Psoas muscle (tissue), 8 donors: ENCODE data around the gene NFIC. TPM values are rescaled to one million over a fixed set of nuclear protein-coding genes. Genes with fewer than 3 reads are reported as not detected.

Source experiments
- ATAC-seq, 4 donors: fragments of 200-7000 bp; cut with Tn5 transposase; one replicate each; pipeline ENCODE4 v1.9.1; 2020; ENCODE audit warnings: moderate library complexity in 3 of 4, mild to moderate bottlenecking in 2 of 4
- DNase-seq, 2 donors: peaks; one replicate each; pipeline ENCODE4 v3.0.0-alpha.2; 2020
- H3K27ac ChIP-seq: fragments of 200-600 bp; one replicate; pipeline ENCODE4 v1.8.0; 2022
- H3K27me3 ChIP-seq, 3 donors: fragments of 200-600 bp in 1 of 3; one replicate each; pipeline versions ENCODE4 v1.6.1 to v1.8.0; 2013 to 2022; ENCODE audit warnings: low read length in 2 of 3, mild to moderate bottlenecking in 2 of 3, moderate library complexity in 1 of 3; ENCODE audit not compliant: insufficient read depth in 3 of 3
- H3K36me3 ChIP-seq, 2 donors: fragments of 200-600 bp in 1 of 2; one replicate each; pipeline versions ENCODE4 v1.6.1 to v1.8.0; 2013 to 2022; ENCODE audit warnings: low read depth in 1 of 2, mild to moderate bottlenecking in 1 of 2, moderate library complexity in 1 of 2; ENCODE audit not compliant: insufficient read depth in 1 of 2
- H3K4me1 ChIP-seq: fragments of 200-600 bp; one replicate; pipeline ENCODE4 v1.8.0; 2022
- H3K4me3 ChIP-seq: fragments of 200-600 bp; one replicate; pipeline ENCODE4 v1.8.0; 2022; ENCODE audit warnings: mild to moderate bottlenecking
- H3K9me3 ChIP-seq: fragments of 200-600 bp; one replicate; pipeline ENCODE4 v1.8.0; 2022
- CTCF ChIP-seq: fragments of 200-600 bp; IDR thresholded peaks from one replicate; pipeline ENCODE4 v1.8.0; 2022; ENCODE audit warnings: antibody characterized with exemption
- WGBS, 3 donors: extraction: QIAGEN DNeasy Blood & Tissue Kit; methylation state at CpG; one replicate each; pipeline versions ENCODE4 v1.1.6 to v1.1.7; 2013; 5-methylcytosine and 5-hydroxymethylcytosine counted together
- intact Hi-C, 2 donors: fragments of 100-400 bp; cut with DNase I; formaldehyde crosslinking; loops; one replicate each; pipeline versions ENCODE4 v1.11.0 to v1.14.2; 2022
- polyA plus RNA-seq, 3 donors: library from polyadenylated mRNA; stranded (reverse); fragments of 200-250 nt; gene quantifications; one replicate each; pipeline ENCODE4 v1.2.3, GENCODE V29; 2013
- total RNA-seq, 4 donors: library from RNA; stranded (reverse); fragmentation: NEBNext Ultra II Directional in 2 of 4; extraction: Animal tissue kit (Norgen Biotek cat#: 25700) in 2 of 4; gene quantifications; one replicate each; pipeline versions ENCODE4 v1.2.1 to v1.2.4, GENCODE V29; 2021 to 2023
- donor health status: healthy with polysubstance abuse.
- donor health status: DM: no; HTN: no; CAD: no; lungs with moderate emphysema.
- donor health status: Bipolar disorder and iron deficiency.
- donor health status: healthy.
- donor health status: DM: yes; HTN: yes; CAD: no.
- donor health status: DM: no; HTN: no; CAD: no.
- donor health status: DM: no; HTN: no; CAD: no.
- donor health status: DM: yes; HTN: yes; CAD: no.

NFIC gene
- total and polyA plus RNA-seq, 7 donors: 100.0 to 439 (median 270) TPM

GRCh38 chr19:3401004-3401768, 34.8 kb downstream of the NFIC start:
- WGBS, 3 donors: 65 to 79% (median 71%) methylated on average over 16 to 18 of the region's 18 CpGs
- ATAC-seq (no peak), DNase-seq (peak in 1 of 2 donors; percentile 54)
- Histone ChIP-seq H3K9me3 (no peaks in the 10 kb centered on the region), H3K36me3 (no peaks in the 10 kb centered on the region), H3K4me1 (peaks cover 76% of the 10 kb centered on the region), H3K27ac (peak overlapping the region; percentile 100), H3K27me3 (no peaks in the 10 kb centered on the region), H3K4me3 (no peak overlapping the region)
- intact Hi-C loops: loop anchor here in 1 of 2 donors (5.0 kb wide), 1 partner anchor 36 kb away; no protein-coding TSS in a partner anchor
- no peak for TF ChIP-seq CTCF

DNA sequence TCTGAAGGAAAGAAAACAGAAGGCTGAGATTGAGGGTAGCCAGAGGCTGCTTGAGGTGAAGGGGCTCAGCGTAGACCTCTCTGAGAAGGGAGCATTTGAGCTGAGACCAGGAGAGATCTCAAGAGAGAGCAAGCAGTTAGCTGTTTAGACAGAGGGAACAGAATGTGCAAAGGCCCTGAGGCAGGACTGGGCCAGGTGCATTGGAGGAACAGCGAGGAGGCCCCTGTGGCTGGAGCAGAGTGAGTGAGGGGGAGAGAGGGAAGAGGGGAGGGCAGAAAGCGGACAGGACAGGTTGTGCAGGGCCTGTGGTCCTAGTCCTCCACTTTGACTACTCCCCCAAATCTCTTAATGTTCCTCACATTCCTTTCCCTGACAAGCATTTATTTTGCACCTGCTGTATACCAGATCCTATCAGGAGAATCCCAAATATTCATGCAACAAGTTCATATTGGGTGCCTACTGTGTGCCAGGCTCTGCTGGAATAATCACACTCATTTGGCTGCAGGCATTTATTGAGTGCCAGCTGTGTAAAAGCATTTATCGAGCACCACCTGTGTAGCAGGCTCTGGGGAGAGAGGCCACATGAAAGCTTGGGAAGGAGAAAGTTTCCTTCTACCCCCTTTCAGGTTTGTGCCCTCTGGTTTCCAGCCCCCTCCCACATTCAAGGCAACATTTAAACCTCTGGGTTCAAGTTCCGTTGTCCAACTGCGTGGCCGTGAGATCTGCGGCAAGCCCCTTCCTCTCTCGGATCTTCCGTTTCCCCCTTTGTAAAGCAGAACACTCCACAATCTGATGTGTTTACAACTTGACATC, 36.5 kb downstream of the NFIC start:
- Histone ChIP-seq H3K9me3 (no peaks in the 10 kb centered on the region), H3K36me3 (no peaks in the 10 kb centered on the region), H3K27ac (peak overlapping the region; percentile 100), H3K4me1 (peaks cover 69% of the 10 kb centered on the region), H3K4me3 (peak overlapping the region; percentile 68), H3K27me3 (no peaks in the 10 kb centered on the region)
- 73 to 84% (median 73%) methylated on average over 10 of the region's 10 CpGs for WGBS, 3 donors
- TF ChIP-seq CTCF: no peak
- intact Hi-C loops: loop anchor here in 1 of 2 donors (5.0 kb wide), 1 partner anchor 34 kb away; no protein-coding TSS in a partner anchor
- ATAC-seq (no peak), DNase-seq (no peak)

GRCh38 chr19:3403489-3404323, 37.3 kb downstream of the NFIC start:
- peak; percentile 63 to 73 (median 72) for ATAC-seq
- DNase-seq: peak; percentile 93 to 95
- peaks cover 68% of the 10 kb centered on the region for H3K4me1 ChIP-seq
- peak overlapping the region; percentile 68 for H3K4me3 ChIP-seq
- WGBS, 3 donors: 4 to 9% (median 7%) methylated on average over 30 to 49 of the region's 49 CpGs
- H3K36me3 ChIP-seq: no peaks in the 10 kb centered on the region
- no peak for TF ChIP-seq CTCF
- H3K9me3 ChIP-seq: no peaks in the 10 kb centered on the region
- H3K27me3 ChIP-seq: no peaks in the 10 kb centered on the region
- H3K27ac ChIP-seq: peak overlapping the region; percentile 100
- intact Hi-C loops: loop anchor here (2.0 to 5.0 kb wide), 2 partner anchors 34 to 37 kb away; partner anchors contain the start of gene NFIC (in 1 of the 2)
